ENCODE measurements around the gene ACOT7.

DNA sequence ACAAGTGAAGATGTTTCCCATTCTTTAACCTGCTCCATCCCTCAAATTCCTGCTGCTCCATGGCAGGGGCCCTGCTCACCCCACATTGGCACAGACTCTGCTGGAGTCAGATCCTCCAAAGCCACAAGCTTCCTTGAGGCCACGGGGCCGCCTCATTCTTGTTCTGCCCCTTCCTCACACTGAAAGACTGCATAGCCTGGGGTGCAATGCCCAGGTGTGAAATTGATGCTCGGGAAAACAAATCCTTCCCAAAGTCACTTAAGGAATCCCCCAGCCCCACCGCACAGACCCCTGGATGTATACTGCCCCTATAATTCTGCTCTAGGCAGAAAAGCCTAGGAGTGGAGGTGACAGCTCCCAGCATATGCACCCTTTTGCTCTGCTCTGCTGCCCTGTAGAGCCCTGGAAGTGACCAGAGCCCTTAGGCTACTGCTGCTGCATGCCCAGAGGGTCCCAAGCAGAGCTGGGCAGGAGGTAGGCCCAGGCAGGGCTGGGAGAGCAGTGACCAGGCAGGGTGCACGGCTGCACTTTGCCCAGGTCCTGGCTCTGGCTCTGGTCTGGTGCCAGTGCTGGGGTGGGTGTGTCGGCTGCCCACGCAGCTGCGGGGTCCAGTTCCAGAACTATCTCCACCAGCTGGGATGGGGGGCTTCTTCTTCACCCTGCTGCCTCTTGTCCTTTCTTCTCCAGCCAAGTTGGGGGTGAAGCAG, 24.5 kb upstream of the ACOT7 start:
- TF ChIP-seq EZH2 (optimal IDR thresholded peaks at IDR 0.05; ENCODE audit: low read depth, low read length) (no peak), EZH2phosphoT487 (IDR thresholded peaks at IDR 0.05; ENCODE audit: low read length) (no peak)
- TF ChIP-seq, protein P1, sequence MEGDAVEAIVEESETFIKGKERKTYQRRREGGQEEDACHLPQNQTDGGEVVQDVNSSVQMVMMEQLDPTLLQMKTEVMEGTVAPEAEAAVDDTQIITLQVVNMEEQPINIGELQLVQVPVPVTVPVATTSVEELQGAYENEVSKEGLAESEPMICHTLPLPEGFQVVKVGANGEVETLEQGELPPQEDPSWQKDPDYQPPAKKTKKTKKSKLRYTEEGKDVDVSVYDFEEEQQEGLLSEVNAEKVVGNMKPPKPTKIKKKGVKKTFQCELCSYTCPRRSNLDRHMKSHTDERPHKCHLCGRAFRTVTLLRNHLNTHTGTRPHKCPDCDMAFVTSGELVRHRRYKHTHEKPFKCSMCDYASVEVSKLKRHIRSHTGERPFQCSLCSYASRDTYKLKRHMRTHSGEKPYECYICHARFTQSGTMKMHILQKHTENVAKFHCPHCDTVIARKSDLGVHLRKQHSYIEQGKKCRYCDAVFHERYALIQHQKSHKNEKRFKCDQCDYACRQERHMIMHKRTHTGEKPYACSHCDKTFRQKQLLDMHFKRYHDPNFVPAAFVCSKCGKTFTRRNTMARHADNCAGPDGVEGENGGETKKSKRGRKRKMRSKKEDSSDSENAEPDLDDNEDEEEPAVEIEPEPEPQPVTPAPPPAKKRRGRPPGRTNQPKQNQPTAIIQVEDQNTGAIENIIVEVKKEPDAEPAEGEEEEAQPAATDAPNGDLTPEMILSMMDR (IDR thresholded peaks at IDR 0.05; ENCODE audit: low read length): no peak
